Measurements from ENCODE around the gene TTYH2.
A peak's percentile ranks its signal among the peaks of the same experiment; 100 is the strongest.
"Not testable (repeated sequence)": the region's sequence is repeated elsewhere in the genome, so short reads cannot be mapped to it uniquely, and the experiment has no call there.

The TTYH2 gene

GRCh38 chr17:74259667-74260524 is 46.5 kb downstream of the TTYH2 start:
- DNase-seq (ENCODE audit: low read depth in 3 of 3, low spot score in 1 of 3), result no peak

- no peak for DNase-seq (ENCODE audit: low read depth in 3 of 3, low spot score in 1 of 3)
These were observed 47.1 kb downstream of the TTYH2 start for GRCh38 chr17:74260525-74260850.

GRCh38 chr17:74262601-74263000 is 49.2 kb downstream of the TTYH2 start:
- no peak for DNase-seq (ENCODE audit: low read depth in 3 of 3, low spot score in 1 of 3)

GRCh38 chr17:74267054-74267453 is 53.7 kb downstream of the TTYH2 start:
- not testable (repeated sequence) for DNase-seq (ENCODE audit: low read depth in 3 of 3, low spot score in 1 of 3)

GRCh38 chr17:74267579-74267978 is 54.2 kb downstream of the TTYH2 start:
- no peak for DNase-seq (ENCODE audit: low read depth in 3 of 3, low spot score in 1 of 3)

DNA sequence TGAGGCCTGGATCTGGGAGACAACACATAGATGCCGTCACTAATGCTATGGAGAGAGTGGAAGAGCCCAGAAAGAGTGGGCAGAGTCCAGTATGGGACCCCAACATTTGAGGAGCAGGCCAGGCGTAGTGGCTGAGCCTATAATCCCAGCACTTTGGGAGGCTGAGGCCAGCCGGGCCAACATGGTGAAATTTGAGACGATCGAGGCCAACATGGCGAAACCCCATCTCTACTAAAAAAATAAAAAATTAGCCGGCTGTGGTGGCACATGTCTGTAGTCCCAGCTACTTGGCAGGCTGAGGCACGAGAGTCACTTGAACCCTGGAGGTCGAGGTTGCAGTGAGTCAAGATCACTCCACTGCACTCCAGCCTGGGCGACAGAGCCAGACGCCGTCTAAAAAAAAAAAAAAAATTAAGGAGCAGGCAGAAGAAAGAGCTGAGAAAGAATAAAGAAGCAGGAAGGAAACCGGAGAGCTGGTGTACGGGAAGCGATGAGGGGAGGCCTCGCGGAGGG is 54.7 kb downstream of the TTYH2 start:
- DNase-seq (ENCODE audit: low read depth in 3 of 3, low spot score in 1 of 3), result no peak

DNA sequence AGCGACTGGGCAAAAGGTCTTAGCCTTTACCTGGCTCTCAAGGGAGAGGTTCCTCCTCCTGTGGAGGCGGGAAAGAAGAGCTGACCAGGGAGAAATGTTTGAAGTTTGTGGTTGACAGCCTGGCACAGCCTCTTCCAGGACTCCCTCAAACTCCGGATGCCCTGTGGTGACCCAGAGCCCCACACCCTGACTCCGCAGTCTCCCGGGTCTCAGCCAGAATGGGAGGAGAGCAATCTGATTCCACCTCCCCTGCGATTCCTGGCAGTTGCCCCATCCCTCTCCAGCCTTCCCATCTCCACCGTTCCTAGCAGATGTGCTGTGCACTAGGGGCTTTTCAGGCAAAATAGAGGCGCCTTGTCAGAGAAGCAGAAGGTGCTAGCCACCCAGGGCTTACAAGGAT is 55.2 kb downstream of the TTYH2 start:
- no peak for DNase-seq (ENCODE audit: low read depth in 3 of 3, low spot score in 1 of 3)

GRCh38 chr17:74270333-74270732 is 57.0 kb downstream of the TTYH2 start:
- DNase-seq (ENCODE audit: low read depth in 3 of 3, low spot score in 1 of 3), result no peak

GRCh38 chr17:74271281-74271680 is 57.9 kb downstream of the TTYH2 start:
- no peak for DNase-seq (ENCODE audit: low read depth in 3 of 3, low spot score in 1 of 3)

GRCh38 chr17:74271901-74272561 is 58.7 kb downstream of the TTYH2 start:
- no peak for DNase-seq (ENCODE audit: low read depth in 3 of 3, low spot score in 1 of 3)

GRCh38 chr17:74272731-74273201 is 59.4 kb downstream of the TTYH2 start:
- DNase-seq (ENCODE audit: low read depth in 3 of 3, low spot score in 1 of 3), result no peak

GRCh38 chr17:74274060-74274708 is 60.8 kb downstream of the TTYH2 start, which contains the start of gene DNAI2:
Gene DNAI2, plus strand, starts transcription at chr17:74274234. Its CDS starts 7,584 bp downstream, at chr17:74281818.
- DNase-seq (ENCODE audit: low read depth in 3 of 3, low spot score in 1 of 3), result no peak

DNA sequence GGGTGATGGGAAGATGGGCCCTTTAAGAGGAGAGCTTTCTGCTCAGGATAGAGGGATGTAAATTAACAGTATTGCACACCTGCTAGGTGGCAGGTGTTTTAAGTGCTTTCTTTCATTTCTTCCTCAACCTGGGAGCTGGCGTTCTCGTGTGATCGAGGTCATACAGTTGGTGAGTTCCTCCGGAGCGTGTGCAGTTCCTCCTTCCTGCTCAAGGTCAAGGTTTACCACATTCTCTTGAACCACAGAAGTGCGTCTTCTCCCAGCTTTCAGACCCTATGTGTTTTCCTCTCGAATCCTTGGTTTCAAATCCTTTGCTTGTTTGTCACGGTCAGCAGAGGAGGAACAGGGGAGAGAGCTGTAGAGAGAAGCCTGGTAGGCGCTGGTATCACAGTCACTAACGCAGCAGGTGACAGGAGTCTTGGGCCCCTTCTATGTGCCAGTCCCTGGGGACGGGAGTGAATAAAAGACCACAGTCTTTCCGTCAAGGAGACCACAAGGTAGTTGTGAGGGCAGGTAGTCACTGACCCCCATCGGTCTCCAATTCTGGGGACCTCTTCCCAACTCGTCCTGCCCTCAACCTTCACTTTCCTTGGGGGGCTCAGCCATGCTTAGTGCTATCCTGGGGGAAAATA is 61.5 kb downstream of the TTYH2 start:
- no peak for DNase-seq (ENCODE audit: low read depth in 3 of 3, low spot score in 1 of 3)

- no peak for DNase-seq (ENCODE audit: low read depth in 3 of 3, low spot score in 1 of 3)
These were observed 62.7 kb downstream of the TTYH2 start for GRCh38 chr17:74276051-74276476.

- DNase-seq (ENCODE audit: low read depth in 3 of 3, low spot score in 1 of 3), result no peak
These were observed 63.2 kb downstream of the TTYH2 start for GRCh38 chr17:74276541-74277009.

- DNase-seq (ENCODE audit: low read depth in 3 of 3, low spot score in 1 of 3), result no peak
These were observed 64.6 kb downstream of the TTYH2 start for GRCh38 chr17:74277935-74278334.

GRCh38 chr17:74279617-74280016 is 66.2 kb downstream of the TTYH2 start:
- not testable (repeated sequence) for DNase-seq (ENCODE audit: low read depth in 3 of 3, low spot score in 1 of 3)

DNA sequence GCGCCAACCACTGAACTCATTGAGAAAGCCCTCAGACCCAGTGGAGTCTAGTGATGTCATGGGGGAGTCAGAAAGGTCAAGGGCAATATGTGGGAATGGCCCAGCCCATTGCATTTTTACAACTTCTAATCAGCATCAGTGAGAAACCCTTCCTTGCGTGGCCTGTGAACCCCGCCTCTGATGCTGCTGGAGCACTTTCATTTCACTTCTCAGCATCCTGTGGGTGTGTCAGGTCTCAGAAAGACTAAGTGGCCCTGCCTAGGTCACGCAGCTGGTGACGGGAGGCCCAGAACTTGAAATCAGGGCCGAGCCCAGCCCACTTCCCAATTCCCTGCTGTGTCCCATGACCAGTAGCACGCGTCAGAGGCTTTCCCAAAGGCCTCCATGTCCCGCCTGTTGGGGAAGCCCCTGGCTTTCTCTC is 66.7 kb downstream of the TTYH2 start:
- peak in 2 of 3 donors; percentile 18 to 23 for DNase-seq (ENCODE audit: low read depth in 3 of 3, low spot score in 1 of 3)

- no peak for DNase-seq (ENCODE audit: low read depth in 3 of 3, low spot score in 1 of 3)
These were observed 68.4 kb downstream of the TTYH2 start for GRCh38 chr17:74281799-74282198.

DNA sequence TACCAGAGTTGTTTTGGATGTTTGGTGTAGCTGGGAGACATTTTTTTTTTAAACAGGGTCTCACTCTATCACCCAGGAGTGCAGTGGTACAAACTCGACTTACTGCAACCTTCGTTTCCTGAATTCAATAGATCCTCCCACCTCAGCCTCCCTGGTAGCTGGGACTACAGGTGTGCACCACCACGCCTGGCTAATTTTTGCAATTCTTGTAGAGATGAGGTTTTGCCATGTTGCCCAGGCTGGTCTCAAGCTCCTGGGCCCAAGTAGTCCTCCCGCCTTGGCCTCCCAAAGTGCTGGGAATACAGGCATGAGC is 68.9 kb downstream of the TTYH2 start:
- DNase-seq (ENCODE audit: low read depth in 3 of 3, low spot score in 1 of 3), result not testable (repeated sequence)

Data from stimulated activated CD4-positive, alpha-beta T cell treated with anti-CD3 and anti-CD28 coated beads, TNF-alpha, amount 100 ng/mL, for 1 hour (primary cell).